Measurements from ENCODE around the gene KDM4F. TPM values are rescaled to one million over a fixed set of nuclear protein-coding genes. Genes with fewer than 3 reads are reported as not detected.

Gene KDM4F
- total and polyA plus RNA-seq, 2 donors (not counting 1 experiment from before 2014, with no cell fraction given): not detected

DNA sequence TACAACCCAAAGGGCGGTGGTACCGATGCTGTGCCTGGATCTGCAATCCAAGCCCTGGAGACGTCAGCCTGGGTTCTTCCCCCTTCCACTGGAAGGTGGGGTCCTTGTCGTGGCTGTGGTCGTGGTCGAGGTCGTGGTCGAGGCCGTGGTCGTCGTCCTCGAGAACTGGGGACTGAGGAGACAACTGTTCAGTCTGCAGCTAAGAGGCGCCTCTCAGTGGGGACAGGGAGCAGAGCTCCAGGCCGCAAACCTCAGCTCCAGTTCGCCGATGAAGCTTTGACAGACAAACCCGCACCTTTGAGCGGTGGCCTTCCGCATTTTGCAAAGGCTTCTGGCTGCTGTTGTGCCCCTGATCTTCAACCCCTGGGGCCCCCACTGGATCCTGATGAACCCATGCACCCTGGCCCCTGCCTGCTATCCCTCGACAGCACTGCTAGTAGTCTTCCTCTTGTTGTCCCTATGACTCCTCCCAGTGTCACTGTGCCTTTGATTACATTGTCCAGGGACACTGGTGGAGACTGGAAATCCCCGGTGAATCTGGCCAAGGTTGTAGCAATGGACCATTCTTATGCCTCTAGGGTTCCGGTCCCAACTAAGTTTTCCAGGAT lies 1.5 kb downstream of the KDM4F start:
- H3K9ac ChIP-seq (ENCODE audit: insufficient read depth, low read length): no peak overlapping the region
- H4K20me1 ChIP-seq (ENCODE audit: control insufficient read depth, extremely low read depth, insufficient read depth, low read length): no peaks in the 10 kb centered on the region
- H3K27me3 ChIP-seq (ENCODE audit: control insufficient read depth, insufficient read depth, low read length): peaks cover 7% of the 10 kb centered on the region
- H3K79me2 ChIP-seq (ENCODE audit: control insufficient read depth, insufficient read depth, low read length): no peaks in the 10 kb centered on the region
- H2AFZ ChIP-seq (ENCODE audit: low read length): no peak overlapping the region
- no peak overlapping the region for H3K27ac ChIP-seq (ENCODE audit: insufficient read depth, low read length)
- DNase-seq (ENCODE audit: low read depth in 2 of 2): no peak
- no peak overlapping the region for H3K4me3 ChIP-seq (replicated peaks in 1 of 4; ENCODE audit: control extremely low read depth in 1 of 4, insufficient read depth in 1 of 4, low read depth in 3 of 4, low read length in 4 of 4)
- H3K4me1 ChIP-seq (ENCODE audit: control insufficient read depth, extremely low read depth, insufficient read depth, low read length): no peaks in the 10 kb centered on the region
- no peak for TF ChIP-seq CTCF (conservative IDR thresholded peaks at IDR 0.05 in 1 of 2, IDR thresholded peaks at IDR 0.05 in 1 of 2; ENCODE audit: low read depth in 1 of 2, low read length in 2 of 2)
- no peak for TF ChIP-seq EZH2 (IDR thresholded peaks at IDR 0.05; ENCODE audit: low read length, missing control alignments)
- H3K4me2 ChIP-seq (ENCODE audit: extremely low read depth, insufficient read depth, low read length): no peak overlapping the region
- no peaks in the 10 kb centered on the region for H3K36me3 ChIP-seq (ENCODE audit: control insufficient read depth, insufficient read depth, low read length)
- no peaks in the 10 kb centered on the region for H3K9me3 ChIP-seq (ENCODE audit: control insufficient read depth, insufficient read depth, low read depth, low read length)

DNA sequence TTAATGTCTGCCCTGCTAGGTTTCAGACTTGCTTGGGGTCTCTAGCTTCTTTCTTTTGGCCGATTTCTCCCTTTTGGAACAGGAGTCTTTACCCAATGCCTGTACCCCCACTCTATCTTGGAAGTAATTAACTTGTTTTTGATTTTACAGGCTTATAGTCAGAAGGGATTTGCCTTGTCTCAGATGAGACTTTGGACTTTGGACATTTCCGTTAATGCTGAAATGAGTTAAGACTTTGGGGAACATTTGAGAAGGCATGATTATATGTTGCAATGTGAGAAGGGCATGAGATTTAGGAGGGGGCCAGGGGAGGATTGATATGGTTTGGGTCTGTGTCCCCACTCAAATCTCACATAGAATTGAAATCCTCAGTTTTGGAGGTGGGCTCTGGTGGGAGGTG lies 5.1 kb downstream of the KDM4F start:
- Histone ChIP-seq H3K4me2 (ENCODE audit: extremely low read depth, insufficient read depth, low read length) (no peak overlapping the region), H3K27ac (ENCODE audit: insufficient read depth, low read length) (no peak overlapping the region), H3K36me3 (ENCODE audit: control insufficient read depth, insufficient read depth, low read length) (no peaks in the 10 kb centered on the region), H3K9ac (ENCODE audit: insufficient read depth, low read length) (no peak overlapping the region), H3K27me3 (ENCODE audit: control insufficient read depth, insufficient read depth, low read length) (no peaks in the 10 kb centered on the region), H3K4me1 (ENCODE audit: control insufficient read depth, extremely low read depth, insufficient read depth, low read length) (no peaks in the 10 kb centered on the region), H4K20me1 (ENCODE audit: control insufficient read depth, extremely low read depth, insufficient read depth, low read length) (no peaks in the 10 kb centered on the region), H3K79me2 (ENCODE audit: control insufficient read depth, insufficient read depth, low read length) (no peaks in the 10 kb centered on the region), H3K9me3 (ENCODE audit: control insufficient read depth, insufficient read depth, low read depth, low read length) (no peaks in the 10 kb centered on the region), H2AFZ (ENCODE audit: low read length) (no peak overlapping the region), H3K4me3 (replicated peaks in 1 of 4; ENCODE audit: control extremely low read depth in 1 of 4, insufficient read depth in 1 of 4, low read depth in 3 of 4, low read length in 4 of 4) (no peak overlapping the region)
- no peak for DNase-seq (ENCODE audit: low read depth in 2 of 2)
- TF ChIP-seq CTCF (conservative IDR thresholded peaks at IDR 0.05 in 1 of 2, IDR thresholded peaks at IDR 0.05 in 1 of 2; ENCODE audit: low read depth in 1 of 2, low read length in 2 of 2): no peak
- TF ChIP-seq EZH2 (IDR thresholded peaks at IDR 0.05; ENCODE audit: low read length, missing control alignments): no peak

GRCh38 chr11:95055283-95055897 lies 6.2 kb downstream of the KDM4F start:
- Histone ChIP-seq H3K9ac (ENCODE audit: insufficient read depth, low read length) (no peak overlapping the region), H3K4me3 (replicated peaks in 1 of 4; ENCODE audit: control extremely low read depth in 1 of 4, insufficient read depth in 1 of 4, low read depth in 3 of 4, low read length in 4 of 4) (no peak overlapping the region), H3K79me2 (ENCODE audit: control insufficient read depth, insufficient read depth, low read length) (no peaks in the 10 kb centered on the region), H3K4me1 (ENCODE audit: control insufficient read depth, extremely low read depth, insufficient read depth, low read length) (no peaks in the 10 kb centered on the region), H2AFZ (ENCODE audit: low read length) (no peak overlapping the region), H3K9me3 (ENCODE audit: control insufficient read depth, insufficient read depth, low read depth, low read length) (no peaks in the 10 kb centered on the region), H3K27me3 (ENCODE audit: control insufficient read depth, insufficient read depth, low read length) (peaks cover 3% of the 10 kb centered on the region), H3K4me2 (ENCODE audit: extremely low read depth, insufficient read depth, low read length) (no peak overlapping the region), H3K36me3 (ENCODE audit: control insufficient read depth, insufficient read depth, low read length) (no peaks in the 10 kb centered on the region), H4K20me1 (ENCODE audit: control insufficient read depth, extremely low read depth, insufficient read depth, low read length) (no peaks in the 10 kb centered on the region), H3K27ac (ENCODE audit: insufficient read depth, low read length) (no peak overlapping the region)
- TF ChIP-seq EZH2 (IDR thresholded peaks at IDR 0.05; ENCODE audit: low read length, missing control alignments) (no peak), CTCF (conservative IDR thresholded peaks at IDR 0.05 in 1 of 2, IDR thresholded peaks at IDR 0.05 in 1 of 2; ENCODE audit: low read depth in 1 of 2, low read length in 2 of 2) (no peak)
- DNase-seq (ENCODE audit: low read depth in 2 of 2): no peak

Data from fibroblast of lung (primary cell).